MCF 10A (cell line): Measurements from ENCODE around the gene RPH3AL. TPM values are rescaled to one million over a fixed set of nuclear protein-coding genes. Genes with fewer than 3 reads are reported as not detected.

ENCODE experiments used
- BruUV-seq: library from RNA; stranded (reverse); fragments of 400-500 nt; replicated peaks from 2 replicates; lab custom pipeline; 2021; lab: Mats Ljungman, UMichigan
- CTCF ChIA-PET: fragments of 300-600 bp; sonication (Branson Sonifier 250); formaldehyde crosslinking; extraction: SDS; loops from one replicate; lab custom pipeline; 2021; ENCODE audit warnings: antibody characterized with exemption, inconsistent platforms; lab: Yijun Ruan, JAX
- POLR2A ChIA-PET: fragments of 300-600, 350-650 bp; sonication (Branson Sonifier 250); formaldehyde crosslinking; extraction: SDS; loops from one replicate; lab custom pipeline; 2020; ENCODE audit warnings: antibody characterized with exemption, inconsistent platforms; lab: Yijun Ruan, JAX
- DNase-seq: peaks from one replicate; pipeline ENCODE4 v3.0.0-alpha.2; 2018; ENCODE audit not compliant: unreplicated experiment
- H3K27ac Mint-ChIP-seq: one replicate; pipeline ENCODE4 v1.8.0; 2022; ENCODE audit warnings: mild to moderate bottlenecking, low read depth, mixed read lengths; ENCODE audit not compliant: unreplicated experiment
- H3K27me3 Mint-ChIP-seq: one replicate; pipeline ENCODE4 v1.8.0; 2022; ENCODE audit warnings: mixed read lengths; ENCODE audit not compliant: insufficient read depth, unreplicated experiment
- H3K36me3 Mint-ChIP-seq: one replicate; pipeline ENCODE4 v1.8.0; 2022; ENCODE audit warnings: mild to moderate bottlenecking, moderate library complexity, mixed read lengths; ENCODE audit not compliant: insufficient read depth, unreplicated experiment
- H3K4me1 Mint-ChIP-seq: one replicate; pipeline ENCODE4 v1.8.0; 2022; ENCODE audit warnings: mixed read lengths; ENCODE audit not compliant: insufficient read depth, unreplicated experiment
- H3K4me3 Mint-ChIP-seq: one replicate; pipeline ENCODE4 v1.8.0; 2022; ENCODE audit warnings: mild to moderate bottlenecking, moderate library complexity, mixed read lengths; ENCODE audit not compliant: unreplicated experiment
- H3K9me3 Mint-ChIP-seq: one replicate; pipeline ENCODE4 v1.8.0; 2022; ENCODE audit warnings: mixed read lengths; ENCODE audit not compliant: unreplicated experiment
- CTCF ChIP-seq: fragments of 200-600 bp; IDR thresholded peaks from one replicate; pipeline ENCODE4 v1.8.0; 2022; ENCODE audit warnings: antibody characterized with exemption, mild to moderate bottlenecking; ENCODE audit not compliant: unreplicated experiment
- intact Hi-C: fragments of 100-400 bp; cut with micrococcal nuclease; formaldehyde crosslinking; loops from 2 replicates; pipeline ENCODE4 v1.14.1; 2022
- total RNA-seq: library from RNA; stranded (reverse); gene quantifications from 2 replicates; pipeline ENCODE4 v1.2.3, GENCODE V29; 2022

Gene RPH3AL
- total RNA-seq, 1 experiment from 2014 or later: 0.89 TPM

GRCh38 chr17:358491-359151 lies 6.0 kb upstream of the RPH3AL start:
- no TSS peak for BruUV-seq
- H3K27me3 Mint-ChIP-seq: no peaks in the 10 kb centered on the region
- TF ChIP-seq CTCF: no peak
- CTCF ChIA-PET: no interaction called here
- no peaks in the 10 kb centered on the region for H3K9me3 Mint-ChIP-seq
- POLR2A ChIA-PET: no interaction called here
- H3K4me1 Mint-ChIP-seq: no peaks in the 10 kb centered on the region
- no peak overlapping the region for H3K27ac Mint-ChIP-seq
- no peak overlapping the region for H3K4me3 Mint-ChIP-seq
- no peaks in the 10 kb centered on the region for H3K36me3 Mint-ChIP-seq
- DNase-seq: no peak
- intact Hi-C loops: no loop called here

GRCh38 chr17:357644-358043 lies 5.0 kb upstream of the RPH3AL start:
- no peak overlapping the region for H3K27ac Mint-ChIP-seq
- BruUV-seq: no TSS peak
- no peak for DNase-seq
- no peak overlapping the region for H3K4me3 Mint-ChIP-seq
- H3K4me1 Mint-ChIP-seq: no peaks in the 10 kb centered on the region
- no peaks in the 10 kb centered on the region for H3K36me3 Mint-ChIP-seq
- intact Hi-C loops: no loop called here
- TF ChIP-seq CTCF: no peak
- no peaks in the 10 kb centered on the region for H3K9me3 Mint-ChIP-seq
- ChIA-PET POLR2A (no interaction called here), CTCF (interaction anchor here (0.6 kb wide), 1 partner anchor 8 kb away, joined by 3 read pairs; no protein-coding TSS in a partner anchor)
- H3K27me3 Mint-ChIP-seq: no peaks in the 10 kb centered on the region

- no peak overlapping the region for H3K27ac Mint-ChIP-seq
- no TSS peak for BruUV-seq
- no peak overlapping the region for H3K4me3 Mint-ChIP-seq
- POLR2A ChIA-PET: no interaction called here
- no peaks in the 10 kb centered on the region for H3K4me1 Mint-ChIP-seq
- no peaks in the 10 kb centered on the region for H3K9me3 Mint-ChIP-seq
- DNase-seq: no peak
- intact Hi-C loops: no loop called here
- H3K36me3 Mint-ChIP-seq: no peaks in the 10 kb centered on the region
- no peaks in the 10 kb centered on the region for H3K27me3 Mint-ChIP-seq
- CTCF ChIA-PET: interaction anchor here (0.6 kb wide), 1 partner anchor 9 kb away, joined by 3 read pairs; no protein-coding TSS in a partner anchor
- no peak for TF ChIP-seq CTCF
These were observed 4.2 kb upstream of the RPH3AL start for GRCh38 chr17:356671-357434.
